ENCODE data around the gene SLC17A1.

Gene SLC17A1, protein sequence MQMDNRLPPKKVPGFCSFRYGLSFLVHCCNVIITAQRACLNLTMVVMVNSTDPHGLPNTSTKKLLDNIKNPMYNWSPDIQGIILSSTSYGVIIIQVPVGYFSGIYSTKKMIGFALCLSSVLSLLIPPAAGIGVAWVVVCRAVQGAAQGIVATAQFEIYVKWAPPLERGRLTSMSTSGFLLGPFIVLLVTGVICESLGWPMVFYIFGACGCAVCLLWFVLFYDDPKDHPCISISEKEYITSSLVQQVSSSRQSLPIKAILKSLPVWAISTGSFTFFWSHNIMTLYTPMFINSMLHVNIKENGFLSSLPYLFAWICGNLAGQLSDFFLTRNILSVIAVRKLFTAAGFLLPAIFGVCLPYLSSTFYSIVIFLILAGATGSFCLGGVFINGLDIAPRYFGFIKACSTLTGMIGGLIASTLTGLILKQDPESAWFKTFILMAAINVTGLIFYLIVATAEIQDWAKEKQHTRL

DNA sequence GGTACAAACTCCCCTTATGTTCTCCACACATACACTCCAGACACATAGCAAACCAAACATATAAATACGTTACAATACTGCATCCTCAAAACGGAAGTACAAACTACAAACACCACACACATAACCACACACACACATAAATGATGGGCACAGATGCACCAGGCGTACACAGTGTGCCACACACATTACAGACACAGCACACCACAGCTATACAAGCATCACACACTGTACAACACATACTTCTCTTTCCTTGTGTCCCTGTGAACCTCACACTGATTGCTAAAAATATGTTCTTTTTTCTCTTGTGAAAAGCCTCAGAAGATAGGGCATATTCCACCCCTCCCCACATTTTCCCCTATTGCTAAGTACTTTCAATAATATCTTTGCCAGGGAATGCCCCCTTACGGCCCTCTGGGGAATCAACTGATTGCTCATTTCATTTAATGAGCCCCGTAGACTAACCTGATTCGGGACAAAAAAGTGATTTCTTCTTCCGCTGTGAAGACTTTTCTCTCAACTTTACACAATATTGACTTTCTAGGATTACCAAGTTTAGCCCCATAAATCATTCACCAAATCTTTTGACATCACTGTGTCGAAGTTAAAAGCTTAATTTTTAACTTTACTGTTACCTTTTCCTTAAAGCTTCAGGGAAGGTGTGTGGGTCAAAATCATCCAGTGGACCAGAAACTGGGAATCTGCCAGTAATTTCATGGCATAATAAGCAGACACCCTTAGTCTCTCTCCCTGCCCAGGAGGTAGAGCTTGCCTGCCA, at the start of gene SLC17A1:
Gene SLC17A1, minus strand, starts transcription at position 521 of the 775 bp plus-strand sequence. CDS start 1,495 bp downstream, outside the sequence.
- ATAC-seq: no peak
- no peak for TF ChIP-seq ZFP3 (CRISPR knock-in tag; IDR thresholded peaks at IDR 0.05)
- TF ChIP-seq ZNF8 (CRISPR knock-in tag; IDR thresholded peaks at IDR 0.05): no peak
- TF ChIP-seq TOX (CRISPR knock-in tag; IDR thresholded peaks at IDR 0.05; ENCODE audit: borderline replicate concordance): no peak
- TF ChIP-seq, protein P1, sequence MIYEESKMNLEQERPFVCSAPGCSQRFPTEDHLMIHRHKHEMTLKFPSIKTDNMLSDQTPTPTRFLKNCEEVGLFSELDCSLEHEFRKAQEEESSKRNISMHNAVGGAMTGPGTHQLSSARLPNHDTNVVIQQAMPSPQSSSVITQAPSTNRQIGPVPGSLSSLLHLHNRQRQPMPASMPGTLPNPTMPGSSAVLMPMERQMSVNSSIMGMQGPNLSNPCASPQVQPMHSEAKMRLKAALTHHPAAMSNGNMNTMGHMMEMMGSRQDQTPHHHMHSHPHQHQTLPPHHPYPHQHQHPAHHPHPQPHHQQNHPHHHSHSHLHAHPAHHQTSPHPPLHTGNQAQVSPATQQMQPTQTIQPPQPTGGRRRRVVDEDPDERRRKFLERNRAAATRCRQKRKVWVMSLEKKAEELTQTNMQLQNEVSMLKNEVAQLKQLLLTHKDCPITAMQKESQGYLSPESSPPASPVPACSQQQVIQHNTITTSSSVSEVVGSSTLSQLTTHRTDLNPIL (CRISPR knock-in tag; IDR thresholded peaks at IDR 0.05; ENCODE audit: low read depth): no peak
- TF ChIP-seq, protein P2, sequence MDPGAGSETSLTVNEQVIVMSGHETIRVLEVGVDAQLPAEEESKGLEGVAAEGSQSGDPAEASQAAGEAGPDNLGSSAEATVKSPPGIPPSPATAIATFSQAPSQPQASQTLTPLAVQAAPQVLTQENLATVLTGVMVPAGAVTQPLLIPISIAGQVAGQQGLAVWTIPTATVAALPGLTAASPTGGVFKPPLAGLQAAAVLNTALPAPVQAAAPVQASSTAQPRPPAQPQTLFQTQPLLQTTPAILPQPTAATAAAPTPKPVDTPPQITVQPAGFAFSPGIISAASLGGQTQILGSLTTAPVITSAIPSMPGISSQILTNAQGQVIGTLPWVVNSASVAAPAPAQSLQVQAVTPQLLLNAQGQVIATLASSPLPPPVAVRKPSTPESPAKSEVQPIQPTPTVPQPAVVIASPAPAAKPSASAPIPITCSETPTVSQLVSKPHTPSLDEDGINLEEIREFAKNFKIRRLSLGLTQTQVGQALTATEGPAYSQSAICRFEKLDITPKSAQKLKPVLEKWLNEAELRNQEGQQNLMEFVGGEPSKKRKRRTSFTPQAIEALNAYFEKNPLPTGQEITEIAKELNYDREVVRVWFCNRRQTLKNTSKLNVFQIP (CRISPR knock-in tag; IDR thresholded peaks at IDR 0.05; ENCODE audit: borderline replicate concordance, low read depth): no peak
- TF ChIP-seq ARNTL (CRISPR knock-in tag; IDR thresholded peaks at IDR 0.05; ENCODE audit: borderline replicate concordance, low read depth): no peak
- TF ChIP-seq ESRRG (CRISPR knock-in tag; IDR thresholded peaks at IDR 0.05): no peak
- no peak for TF ChIP-seq OSR1 (CRISPR knock-in tag; IDR thresholded peaks at IDR 0.05)
- no peak for TF ChIP-seq GLIS3 (CRISPR knock-in tag; IDR thresholded peaks at IDR 0.05)
- no peak for TF ChIP-seq ZC3H10 (CRISPR knock-in tag; IDR thresholded peaks at IDR 0.05)
- no peak for TF ChIP-seq TCF4 (CRISPR knock-in tag; IDR thresholded peaks at IDR 0.05; ENCODE audit: borderline replicate concordance)
- TF ChIP-seq, protein P3, sequence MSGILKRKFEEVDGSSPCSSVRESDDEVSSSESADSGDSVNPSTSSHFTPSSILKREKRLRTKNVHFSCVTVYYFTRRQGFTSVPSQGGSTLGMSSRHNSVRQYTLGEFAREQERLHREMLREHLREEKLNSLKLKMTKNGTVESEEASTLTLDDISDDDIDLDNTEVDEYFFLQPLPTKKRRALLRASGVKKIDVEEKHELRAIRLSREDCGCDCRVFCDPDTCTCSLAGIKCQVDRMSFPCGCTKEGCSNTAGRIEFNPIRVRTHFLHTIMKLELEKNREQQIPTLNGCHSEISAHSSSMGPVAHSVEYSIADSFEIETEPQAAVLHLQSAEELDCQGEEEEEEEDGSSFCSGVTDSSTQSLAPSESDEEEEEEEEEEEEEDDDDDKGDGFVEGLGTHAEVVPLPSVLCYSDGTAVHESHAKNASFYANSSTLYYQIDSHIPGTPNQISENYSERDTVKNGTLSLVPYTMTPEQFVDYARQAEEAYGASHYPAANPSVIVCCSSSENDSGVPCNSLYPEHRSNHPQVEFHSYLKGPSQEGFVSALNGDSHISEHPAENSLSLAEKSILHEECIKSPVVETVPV (CRISPR knock-in tag; IDR thresholded peaks at IDR 0.05): no peak
- TF ChIP-seq ZNF565 (CRISPR knock-in tag; conservative IDR thresholded peaks at IDR 0.05; ENCODE audit: low read depth): no peak
- no peak for TF ChIP-seq ZFP30 (CRISPR knock-in tag; IDR thresholded peaks at IDR 0.05)
- no peak for TF ChIP-seq ZNF70 (CRISPR knock-in tag; IDR thresholded peaks at IDR 0.05)
- TF ChIP-seq ISL1 (CRISPR knock-in tag; IDR thresholded peaks at IDR 0.05): no peak

DNA sequence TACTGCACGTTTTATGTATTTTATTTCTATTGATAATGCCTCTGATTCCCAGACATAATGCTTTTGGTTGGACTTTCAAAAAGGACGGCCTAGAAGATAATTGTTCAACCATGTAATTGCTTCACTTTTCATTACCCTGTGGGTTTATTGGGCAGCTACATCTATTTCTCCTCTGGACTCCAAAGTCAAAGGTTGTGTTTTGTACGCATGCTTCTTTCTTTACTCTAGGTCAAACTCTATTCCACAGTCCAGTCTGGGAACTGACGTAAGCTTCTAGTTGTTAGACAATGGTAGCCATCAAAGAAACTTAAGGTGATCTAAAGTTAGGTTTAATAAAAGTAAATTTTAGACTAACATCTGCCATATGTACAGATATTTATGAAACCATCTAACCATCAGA, 48.7 kb upstream of the SLC17A1 start:
- TF ChIP-seq, protein P3 (CRISPR knock-in tag; IDR thresholded peaks at IDR 0.05): no peak
- TF ChIP-seq ZNF8 (CRISPR knock-in tag; IDR thresholded peaks at IDR 0.05) (no peak), TCF4 (CRISPR knock-in tag; IDR thresholded peaks at IDR 0.05; ENCODE audit: borderline replicate concordance) (no peak), ZNF565 (CRISPR knock-in tag; conservative IDR thresholded peaks at IDR 0.05; ENCODE audit: low read depth) (no peak), BACH2 (CRISPR knock-in tag; IDR thresholded peaks at IDR 0.05; ENCODE audit: borderline replicate concordance) (no peak), ARNTL (CRISPR knock-in tag; IDR thresholded peaks at IDR 0.05; ENCODE audit: borderline replicate concordance, low read depth) (no peak), ISL1 (CRISPR knock-in tag; IDR thresholded peaks at IDR 0.05) (no peak)

DNA sequence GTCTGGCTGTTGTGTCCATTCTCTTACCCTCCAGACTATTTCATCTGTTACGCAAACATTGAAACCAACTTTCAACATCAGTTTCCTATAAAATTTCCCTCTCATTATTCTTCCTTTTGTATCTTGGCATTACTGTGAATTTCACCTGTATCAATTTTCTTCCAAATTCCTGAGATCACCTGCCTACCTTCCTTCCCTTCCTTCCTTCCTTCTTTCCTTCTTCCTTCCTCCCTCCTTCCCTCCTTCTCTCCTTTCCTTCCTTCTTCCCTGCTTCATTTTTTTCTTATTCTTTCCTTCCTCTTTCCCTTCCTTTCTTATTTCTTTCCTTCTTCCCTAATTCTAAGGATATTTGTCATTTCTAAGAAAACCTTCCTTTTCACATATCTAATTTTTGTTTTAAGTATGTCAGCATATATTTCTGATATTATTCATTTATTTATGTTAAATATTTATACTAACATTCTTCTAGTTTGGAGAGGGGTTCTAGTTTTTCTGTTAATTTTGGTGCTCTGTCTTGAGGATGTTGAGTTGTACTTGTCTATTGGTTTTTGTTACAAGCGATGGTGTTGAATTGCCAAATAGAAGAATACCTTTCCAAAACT, 47.0 kb upstream of the SLC17A1 start:
- TF ChIP-seq, protein P4, sequence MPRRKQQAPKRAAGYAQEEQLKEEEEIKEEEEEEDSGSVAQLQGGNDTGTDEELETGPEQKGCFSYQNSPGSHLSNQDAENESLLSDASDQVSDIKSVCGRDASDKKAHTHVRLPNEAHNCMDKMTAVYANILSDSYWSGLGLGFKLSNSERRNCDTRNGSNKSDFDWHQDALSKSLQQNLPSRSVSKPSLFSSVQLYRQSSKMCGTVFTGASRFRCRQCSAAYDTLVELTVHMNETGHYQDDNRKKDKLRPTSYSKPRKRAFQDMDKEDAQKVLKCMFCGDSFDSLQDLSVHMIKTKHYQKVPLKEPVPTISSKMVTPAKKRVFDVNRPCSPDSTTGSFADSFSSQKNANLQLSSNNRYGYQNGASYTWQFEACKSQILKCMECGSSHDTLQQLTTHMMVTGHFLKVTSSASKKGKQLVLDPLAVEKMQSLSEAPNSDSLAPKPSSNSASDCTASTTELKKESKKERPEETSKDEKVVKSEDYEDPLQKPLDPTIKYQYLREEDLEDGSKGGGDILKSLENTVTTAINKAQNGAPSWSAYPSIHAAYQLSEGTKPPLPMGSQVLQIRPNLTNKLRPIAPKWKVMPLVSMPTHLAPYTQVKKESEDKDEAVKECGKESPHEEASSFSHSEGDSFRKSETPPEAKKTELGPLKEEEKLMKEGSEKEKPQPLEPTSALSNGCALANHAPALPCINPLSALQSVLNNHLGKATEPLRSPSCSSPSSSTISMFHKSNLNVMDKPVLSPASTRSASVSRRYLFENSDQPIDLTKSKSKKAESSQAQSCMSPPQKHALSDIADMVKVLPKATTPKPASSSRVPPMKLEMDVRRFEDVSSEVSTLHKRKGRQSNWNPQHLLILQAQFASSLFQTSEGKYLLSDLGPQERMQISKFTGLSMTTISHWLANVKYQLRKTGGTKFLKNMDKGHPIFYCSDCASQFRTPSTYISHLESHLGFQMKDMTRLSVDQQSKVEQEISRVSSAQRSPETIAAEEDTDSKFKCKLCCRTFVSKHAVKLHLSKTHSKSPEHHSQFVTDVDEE (CRISPR knock-in tag; IDR thresholded peaks at IDR 0.05): no peak
- TF ChIP-seq, protein P1 (CRISPR knock-in tag; IDR thresholded peaks at IDR 0.05; ENCODE audit: low read depth): no peak
- no peak for TF ChIP-seq TCF4 (CRISPR knock-in tag; IDR thresholded peaks at IDR 0.05; ENCODE audit: borderline replicate concordance)
- ATAC-seq: no peak

More for the DNA sequence above, 48.7 kb upstream of the SLC17A1 start:
- ATAC-seq: no peak
